ENCODE measurements around the gene C17orf114.

C17orf114 gene

DNA sequence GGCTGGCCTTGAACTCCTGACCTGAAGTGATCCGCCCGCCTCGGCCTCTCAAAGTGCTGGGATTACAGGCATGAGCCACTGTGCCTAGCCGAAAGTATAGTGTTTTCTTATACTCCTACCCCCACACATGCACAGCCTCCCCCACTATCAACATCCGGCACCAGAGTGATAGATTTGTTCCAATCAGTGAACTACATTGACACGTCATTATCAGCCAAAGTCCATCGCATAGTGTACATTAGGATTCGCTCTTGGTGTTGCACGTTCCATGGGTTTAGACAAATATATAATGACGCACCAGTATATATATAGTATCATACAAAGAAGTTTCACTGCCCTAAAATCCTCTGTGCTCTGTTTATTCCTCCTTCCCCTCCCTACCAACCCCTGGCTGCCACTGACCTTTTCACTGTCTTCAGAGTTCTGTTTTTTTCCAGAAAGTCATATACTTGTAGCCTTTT is 42.3 kb downstream of the C17orf114 start:
- Histone ChIP-seq H3K4me1 (ENCODE audit: insufficient read depth, low read length) (peaks cover 66% of the 10 kb centered on the region), H3K79me2 (ENCODE audit: insufficient read depth, low read length) (no peaks in the 10 kb centered on the region), H4K20me1 (ENCODE audit: insufficient read depth, low read length) (no peaks in the 10 kb centered on the region), H3K36me3 (replicated peaks in 1 of 2; ENCODE audit: control insufficient read depth in 1 of 2, insufficient read depth in 2 of 2, low read length in 2 of 2) (no peaks in the 10 kb centered on the region), H3K9me3 (ENCODE audit: low read length) (no peaks in the 10 kb centered on the region), H3K27ac (ENCODE audit: extremely low read length, insufficient read depth, low read length) (peak overlapping the region; percentile 95), H3K27me3 (ENCODE audit: control insufficient read depth in 1 of 2, insufficient read depth in 2 of 2, low read length in 2 of 2) (no peaks in the 10 kb centered on the region), H3K4me2 (ENCODE audit: low read depth, low read length) (peak overlapping the region; percentile 32; the same call in 1 of the 2 replicates), H2AFZ (ENCODE audit: low read length) (no peak overlapping the region), H3K9ac (ENCODE audit: insufficient read depth, low read depth, low read length) (peak overlapping the region; percentile 12; the same call in 1 of the 2 replicates), H3K4me3 (replicated peaks in 1 of 3; ENCODE audit: insufficient read depth in 1 of 3, low read depth in 2 of 3, low read length in 3 of 3) (no peak overlapping the region)
- ChIA-PET CTCF (ENCODE audit: low intra/inter-chr PET ratio, low total read pairs) (no interaction called here), POLR2A (interaction anchor here (1.0 to 1.3 kb wide), 2 partner anchors 12 to 29 kb away, joined by 3 to 11 read pairs; partner anchors contain the start of genes GLTPD2 and TM4SF5)
- WGBS (ENCODE audit: low lambda C conversion rate) = 1% methylated on average over 10 of the region's 10 CpGs
- peak; percentile 98 for ATAC-seq
- FAIRE-seq = peak; percentile 93
- in situ Hi-C loops (cut with HindIII; ENCODE audit: extremely low pct_ligation_motif_present, low pct_unique_long_range_greater_than_20kb) = no loop called here
- intact Hi-C loops (cut with micrococcal nuclease; ENCODE audit: unreplicated experiment) = loop anchor here (2.0 kb wide), 1 partner anchor 29 kb away; the partner anchor contains the start of gene GLTPD2
- DNase-seq (ENCODE audit: low spot score) = peak; percentile 100
- BruUV-seq (replicated peaks) = no TSS peak
- TF ChIP-seq, protein P1, sequence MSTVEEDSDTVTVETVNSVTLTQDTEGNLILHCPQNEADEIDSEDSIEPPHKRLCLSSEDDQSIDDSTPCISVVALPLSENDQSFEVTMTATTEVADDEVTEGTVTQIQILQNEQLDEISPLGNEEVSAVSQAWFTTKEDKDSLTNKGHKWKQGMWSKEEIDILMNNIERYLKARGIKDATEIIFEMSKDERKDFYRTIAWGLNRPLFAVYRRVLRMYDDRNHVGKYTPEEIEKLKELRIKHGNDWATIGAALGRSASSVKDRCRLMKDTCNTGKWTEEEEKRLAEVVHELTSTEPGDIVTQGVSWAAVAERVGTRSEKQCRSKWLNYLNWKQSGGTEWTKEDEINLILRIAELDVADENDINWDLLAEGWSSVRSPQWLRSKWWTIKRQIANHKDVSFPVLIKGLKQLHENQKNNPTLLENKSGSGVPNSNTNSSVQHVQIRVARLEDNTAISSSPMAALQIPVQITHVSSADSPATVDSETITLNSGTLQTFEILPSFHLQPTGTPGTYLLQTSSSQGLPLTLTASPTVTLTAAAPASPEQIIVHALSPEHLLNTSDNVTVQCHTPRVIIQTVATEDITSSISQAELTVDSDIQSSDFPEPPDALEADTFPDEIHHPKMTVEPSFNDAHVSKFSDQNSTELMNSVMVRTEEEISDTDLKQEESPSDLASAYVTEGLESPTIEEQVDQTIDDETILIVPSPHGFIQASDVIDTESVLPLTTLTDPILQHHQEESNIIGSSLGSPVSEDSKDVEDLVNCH (CRISPR knock-in tag; IDR thresholded peaks at IDR 0.05) = no peak
- TF ChIP-seq HOXA7 (CRISPR knock-in tag; IDR thresholded peaks at IDR 0.05) (no peak), REXO4 (CRISPR knock-in tag; IDR thresholded peaks at IDR 0.05; ENCODE audit: borderline replicate concordance) (no peak), SOX13 (IDR thresholded peaks at IDR 0.05) (peak; percentile 65; the same call in 1 of the 2 replicates), SOX13 (CRISPR knock-in tag; conservative IDR thresholded peaks at IDR 0.05 in 1 of 2, IDR thresholded peaks at IDR 0.05 in 1 of 2) (peak in 1 of 2 experiments; percentile 85; a peak in 2 of 4 replicates), ZNF720 (CRISPR knock-in tag; IDR thresholded peaks at IDR 0.05) (no peak), RXRA (CRISPR knock-in tag; IDR thresholded peaks at IDR 0.05) (peak; percentile 95), FIP1L1 (IDR thresholded peaks at IDR 0.05; ENCODE audit: borderline replicate concordance, insufficient read depth, low read depth, low read length) (no peak), ZNF251 (CRISPR knock-in tag; IDR thresholded peaks at IDR 0.05) (no peak), KLF15 (CRISPR knock-in tag; IDR thresholded peaks at IDR 0.05; ENCODE audit: borderline replicate concordance) (no peak), ZNF138 (CRISPR knock-in tag; IDR thresholded peaks at IDR 0.05; ENCODE audit: low read depth) (no peak), SNRNP70 (IDR thresholded peaks at IDR 0.05; ENCODE audit: low read depth, low read length) (no peak), XRCC5 (optimal IDR thresholded peaks at IDR 0.05; ENCODE audit: low read length) (no peak), ZBTB3 (CRISPR knock-in tag; IDR thresholded peaks at IDR 0.05; ENCODE audit: borderline replicate concordance, low read depth) (peak; percentile 88; the same call in 1 of the 2 replicates), HNF4G (IDR thresholded peaks at IDR 0.05; ENCODE audit: borderline replicate concordance, low read depth, low read length) (peak; percentile 93), HNF4G (CRISPR knock-in tag; IDR thresholded peaks at IDR 0.05; ENCODE audit: borderline replicate concordance, low read depth) (peak; percentile 93; the same call in 1 of the 2 replicates), ZNF564 (CRISPR knock-in tag; IDR thresholded peaks at IDR 0.05) (no peak), ZBTB42 (CRISPR knock-in tag; IDR thresholded peaks at IDR 0.05) (no peak), ZNF652 (CRISPR knock-in tag; IDR thresholded peaks at IDR 0.05; ENCODE audit: borderline replicate concordance, low read depth) (0 out of 2 replicates have a peak, but pooled peaks have one; percentile 40)
- TF ChIP-seq, protein P2, sequence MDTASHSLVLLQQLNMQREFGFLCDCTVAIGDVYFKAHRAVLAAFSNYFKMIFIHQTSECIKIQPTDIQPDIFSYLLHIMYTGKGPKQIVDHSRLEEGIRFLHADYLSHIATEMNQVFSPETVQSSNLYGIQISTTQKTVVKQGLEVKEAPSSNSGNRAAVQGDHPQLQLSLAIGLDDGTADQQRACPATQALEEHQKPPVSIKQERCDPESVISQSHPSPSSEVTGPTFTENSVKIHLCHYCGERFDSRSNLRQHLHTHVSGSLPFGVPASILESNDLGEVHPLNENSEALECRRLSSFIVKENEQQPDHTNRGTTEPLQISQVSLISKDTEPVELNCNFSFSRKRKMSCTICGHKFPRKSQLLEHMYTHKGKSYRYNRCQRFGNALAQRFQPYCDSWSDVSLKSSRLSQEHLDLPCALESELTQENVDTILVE (CRISPR knock-in tag; IDR thresholded peaks at IDR 0.05) = no peak
- TF ChIP-seq, protein P3, sequence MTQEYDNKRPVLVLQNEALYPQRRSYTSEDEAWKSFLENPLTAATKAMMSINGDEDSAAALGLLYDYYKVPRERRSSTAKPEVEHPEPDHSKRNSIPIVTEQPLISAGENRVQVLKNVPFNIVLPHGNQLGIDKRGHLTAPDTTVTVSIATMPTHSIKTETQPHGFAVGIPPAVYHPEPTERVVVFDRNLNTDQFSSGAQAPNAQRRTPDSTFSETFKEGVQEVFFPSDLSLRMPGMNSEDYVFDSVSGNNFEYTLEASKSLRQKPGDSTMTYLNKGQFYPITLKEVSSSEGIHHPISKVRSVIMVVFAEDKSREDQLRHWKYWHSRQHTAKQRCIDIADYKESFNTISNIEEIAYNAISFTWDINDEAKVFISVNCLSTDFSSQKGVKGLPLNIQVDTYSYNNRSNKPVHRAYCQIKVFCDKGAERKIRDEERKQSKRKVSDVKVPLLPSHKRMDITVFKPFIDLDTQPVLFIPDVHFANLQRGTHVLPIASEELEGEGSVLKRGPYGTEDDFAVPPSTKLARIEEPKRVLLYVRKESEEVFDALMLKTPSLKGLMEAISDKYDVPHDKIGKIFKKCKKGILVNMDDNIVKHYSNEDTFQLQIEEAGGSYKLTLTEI (CRISPR knock-in tag; conservative IDR thresholded peaks at IDR 0.05) = no peak
